Progenitor cell of endocrine pancreas (in vitro differentiated cells): ENCODE data around the gene SH3BP5. TPM values are rescaled to one million over a fixed set of nuclear protein-coding genes. Genes with fewer than 3 reads are reported as not detected.

Source experiments
- DNase-seq: peaks from one replicate; pipeline ENCODE4 v3.0.0; 2021; ENCODE audit warnings: low spot score; ENCODE audit not compliant: unreplicated experiment
- H3K27ac Mint-ChIP-seq: 2 replicates; pipeline ENCODE4 v1.8.0; 2021; ENCODE audit warnings: mild to moderate bottlenecking, moderate library complexity, mixed read lengths
- H3K27me3 Mint-ChIP-seq: 2 replicates; pipeline ENCODE4 v1.8.0; 2021; ENCODE audit warnings: mixed read lengths
- H3K36me3 Mint-ChIP-seq: 2 replicates; pipeline ENCODE4 v1.8.0; 2022; ENCODE audit warnings: mixed read lengths; ENCODE audit not compliant: insufficient read depth
- H3K4me1 Mint-ChIP-seq: 2 replicates; pipeline ENCODE4 v1.8.0; 2021; ENCODE audit warnings: low read depth, mixed read lengths
- H3K4me3 Mint-ChIP-seq: 2 replicates; pipeline ENCODE4 v1.8.0; 2021; ENCODE audit warnings: low read depth, mild to moderate bottlenecking, moderate library complexity, mixed read lengths
- H3K9me3 Mint-ChIP-seq: 2 replicates; pipeline ENCODE4 v1.8.0; 2021; ENCODE audit warnings: low read depth, mixed read lengths
- CTCF ChIP-seq: fragments of 200-600 bp; sonication (generic); IDR thresholded peaks from one replicate; pipeline ENCODE4 v1.5.0; 2021; ENCODE audit warnings: antibody characterized with exemption, mild to moderate bottlenecking; ENCODE audit not compliant: unreplicated experiment
- total RNA-seq: library from RNA; stranded (reverse); gene quantifications from 2 replicates; pipeline ENCODE4 v1.2.1, GENCODE V29; 2021

Gene SH3BP5
- total RNA-seq, 1 donor from 2014 or later, result 11.6 TPM

GRCh38 chr3:15280853-15281532 is 51.4 kb downstream of the SH3BP5 start:
- H3K9me3 Mint-ChIP-seq, result no peaks in the 10 kb centered on the region
- peaks cover 10% of the 10 kb centered on the region for H3K4me1 Mint-ChIP-seq
- TF ChIP-seq CTCF, result no peak
- no peaks in the 10 kb centered on the region for H3K36me3 Mint-ChIP-seq
- no peak overlapping the region for H3K27ac Mint-ChIP-seq
- H3K27me3 Mint-ChIP-seq, result no peaks in the 10 kb centered on the region
- H3K4me3 Mint-ChIP-seq, result no peak overlapping the region
- no peak for DNase-seq

- Mint-ChIP-seq H3K36me3 (no peaks in the 10 kb centered on the region), H3K27ac (peak overlapping the region; percentile 31), H3K4me3 (no peak overlapping the region), H3K9me3 (no peaks in the 10 kb centered on the region), H3K27me3 (no peaks in the 10 kb centered on the region), H3K4me1 (peaks cover 10% of the 10 kb centered on the region)
- TF ChIP-seq CTCF, result no peak
- no peak for DNase-seq
These were observed 52.5 kb downstream of the SH3BP5 start for GRCh38 chr3:15279671-15280402.

- Mint-ChIP-seq H3K9me3 (no peaks in the 10 kb centered on the region), H3K36me3 (no peaks in the 10 kb centered on the region), H3K27ac (no peak overlapping the region), H3K4me3 (no peak overlapping the region), H3K4me1 (peaks cover 8% of the 10 kb centered on the region), H3K27me3 (no peaks in the 10 kb centered on the region)
- no peak for DNase-seq
- no peak for TF ChIP-seq CTCF
These were observed 53.2 kb downstream of the SH3BP5 start for GRCh38 chr3:15279205-15279604.

GRCh38 chr3:15277861-15278500 is 54.4 kb downstream of the SH3BP5 start:
- no peak for TF ChIP-seq CTCF
- Mint-ChIP-seq H3K27ac (no peak overlapping the region), H3K36me3 (peaks cover 1% of the 10 kb centered on the region), H3K4me3 (no peak overlapping the region), H3K4me1 (peaks cover 6% of the 10 kb centered on the region), H3K9me3 (no peaks in the 10 kb centered on the region), H3K27me3 (no peaks in the 10 kb centered on the region)
- DNase-seq, result no peak

GRCh38 chr3:15276028-15276724 is 56.2 kb downstream of the SH3BP5 start:
- H3K4me3 Mint-ChIP-seq, result no peak overlapping the region
- peaks cover 1% of the 10 kb centered on the region for H3K36me3 Mint-ChIP-seq
- no peak for TF ChIP-seq CTCF
- H3K27ac Mint-ChIP-seq, result no peak overlapping the region
- H3K4me1 Mint-ChIP-seq, result peaks cover 6% of the 10 kb centered on the region
- H3K27me3 Mint-ChIP-seq, result no peaks in the 10 kb centered on the region
- DNase-seq, result no peak
- H3K9me3 Mint-ChIP-seq, result no peaks in the 10 kb centered on the region
